ENCODE measurements around the gene POLA2. TPM values are rescaled to one million over a fixed set of nuclear protein-coding genes. Genes with fewer than 3 reads are reported as not detected.

Gene POLA2
- polyA plus RNA-seq, 3 donors: 4.0 to 8.3 (median 5.2) TPM

DNA sequence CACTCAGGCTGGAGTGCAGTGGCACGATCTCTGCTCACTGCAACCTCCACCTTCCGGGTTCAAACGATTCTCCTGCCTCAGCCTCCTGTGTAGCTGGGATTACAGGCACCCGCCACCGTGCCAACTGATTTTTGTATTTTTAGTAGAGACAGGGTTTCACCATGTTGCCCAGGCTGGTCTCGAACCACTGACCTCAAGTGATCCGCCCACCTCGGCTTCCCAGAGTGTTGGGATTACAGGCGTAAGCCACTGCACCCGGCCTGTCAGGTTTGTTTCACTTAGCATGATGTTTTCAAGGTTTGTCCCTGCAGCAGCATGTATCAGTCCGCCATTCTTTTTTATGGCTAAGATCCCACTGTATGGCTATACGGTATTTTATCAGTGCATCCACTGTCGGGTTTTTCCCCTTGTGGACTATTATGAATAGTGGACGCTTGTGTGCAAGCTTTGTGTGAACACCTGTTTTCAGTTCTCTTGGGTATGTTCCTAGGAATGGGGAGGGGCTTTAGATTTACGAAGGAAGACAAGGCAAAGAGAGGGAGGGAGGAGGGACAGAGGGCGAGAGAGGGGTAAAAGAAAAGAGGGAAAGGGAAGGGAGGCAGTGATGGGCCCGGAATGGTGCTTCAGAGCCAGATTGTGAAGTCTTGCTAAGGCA, 39.0 kb downstream of the POLA2 start:
- no peak overlapping the region for H3K4me3 Mint-ChIP-seq
- H3K4me1 Mint-ChIP-seq: peaks cover 14% of the 10 kb centered on the region
- peaks cover 0 to 2% (median 0%) of the 10 kb centered on the region in 3 donors for H3K27me3 Mint-ChIP-seq (ENCODE audit: low read depth in 3 of 3)
- Histone ChIP-seq H3K9me3 (replicated peaks in 1 of 2; ENCODE audit: control insufficient read depth in 1 of 2, insufficient read depth in 1 of 2, low read length in 2 of 2) (no peaks in the 10 kb centered on the region), H3K4me3 (replicated peaks in 1 of 3; ENCODE audit: low read depth in 2 of 3, low read length in 3 of 3) (no peak overlapping the region), H3K9ac (ENCODE audit: insufficient read depth, low read length, poor library complexity, severe bottlenecking) (no peak overlapping the region), H3K27me3 (ENCODE audit: control insufficient read depth in 2 of 2, insufficient read depth in 2 of 2, low read length in 2 of 2) (no peaks in the 10 kb centered on the region), H3K27ac (ENCODE audit: low read depth in 1 of 2, low read length in 2 of 2) (no peak overlapping the region), H3K36me3 (replicated peaks in 1 of 2; ENCODE audit: control insufficient read depth in 1 of 2, insufficient read depth in 2 of 2, low read length in 2 of 2) (peaks cover 23 to 38% of the 10 kb centered on the region in 2 donors), H4K20me1 (ENCODE audit: insufficient read depth, low read length) (no peaks in the 10 kb centered on the region), H3K79me2 (ENCODE audit: insufficient read depth, low read length) (no peaks in the 10 kb centered on the region), H3K4me2 (replicated peaks; ENCODE audit: extremely low read depth, low read length, poor library complexity, severe bottlenecking) (no peak overlapping the region), H3K4me1 (ENCODE audit: control insufficient read depth in 1 of 2, insufficient read depth in 2 of 2, low read length in 2 of 2) (peaks cover 8 to 15% of the 10 kb centered on the region in 2 donors), H2AFZ (ENCODE audit: insufficient read depth, low read depth, low read length, poor library complexity, severe bottlenecking) (no peak overlapping the region)
- peaks cover 42 to 57% of the 10 kb centered on the region in 2 donors for H3K36me3 Mint-ChIP-seq
- H3K27ac Mint-ChIP-seq: peak overlapping the region in 1 of 7 donors; percentile 78
- TF ChIP-seq, protein P1, sequence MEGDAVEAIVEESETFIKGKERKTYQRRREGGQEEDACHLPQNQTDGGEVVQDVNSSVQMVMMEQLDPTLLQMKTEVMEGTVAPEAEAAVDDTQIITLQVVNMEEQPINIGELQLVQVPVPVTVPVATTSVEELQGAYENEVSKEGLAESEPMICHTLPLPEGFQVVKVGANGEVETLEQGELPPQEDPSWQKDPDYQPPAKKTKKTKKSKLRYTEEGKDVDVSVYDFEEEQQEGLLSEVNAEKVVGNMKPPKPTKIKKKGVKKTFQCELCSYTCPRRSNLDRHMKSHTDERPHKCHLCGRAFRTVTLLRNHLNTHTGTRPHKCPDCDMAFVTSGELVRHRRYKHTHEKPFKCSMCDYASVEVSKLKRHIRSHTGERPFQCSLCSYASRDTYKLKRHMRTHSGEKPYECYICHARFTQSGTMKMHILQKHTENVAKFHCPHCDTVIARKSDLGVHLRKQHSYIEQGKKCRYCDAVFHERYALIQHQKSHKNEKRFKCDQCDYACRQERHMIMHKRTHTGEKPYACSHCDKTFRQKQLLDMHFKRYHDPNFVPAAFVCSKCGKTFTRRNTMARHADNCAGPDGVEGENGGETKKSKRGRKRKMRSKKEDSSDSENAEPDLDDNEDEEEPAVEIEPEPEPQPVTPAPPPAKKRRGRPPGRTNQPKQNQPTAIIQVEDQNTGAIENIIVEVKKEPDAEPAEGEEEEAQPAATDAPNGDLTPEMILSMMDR (IDR thresholded peaks at IDR 0.05): no peak
- no peak for DNase-seq
- WGBS (ENCODE audit: insufficient coverage): 95% methylated on average over 12 of the region's 17 CpGs
- peaks cover 0 to 3% (median 0%) of the 10 kb centered on the region in 7 donors for H3K9me3 Mint-ChIP-seq
- intact Hi-C loops (cut with micrococcal nuclease): no loop called here

DNA sequence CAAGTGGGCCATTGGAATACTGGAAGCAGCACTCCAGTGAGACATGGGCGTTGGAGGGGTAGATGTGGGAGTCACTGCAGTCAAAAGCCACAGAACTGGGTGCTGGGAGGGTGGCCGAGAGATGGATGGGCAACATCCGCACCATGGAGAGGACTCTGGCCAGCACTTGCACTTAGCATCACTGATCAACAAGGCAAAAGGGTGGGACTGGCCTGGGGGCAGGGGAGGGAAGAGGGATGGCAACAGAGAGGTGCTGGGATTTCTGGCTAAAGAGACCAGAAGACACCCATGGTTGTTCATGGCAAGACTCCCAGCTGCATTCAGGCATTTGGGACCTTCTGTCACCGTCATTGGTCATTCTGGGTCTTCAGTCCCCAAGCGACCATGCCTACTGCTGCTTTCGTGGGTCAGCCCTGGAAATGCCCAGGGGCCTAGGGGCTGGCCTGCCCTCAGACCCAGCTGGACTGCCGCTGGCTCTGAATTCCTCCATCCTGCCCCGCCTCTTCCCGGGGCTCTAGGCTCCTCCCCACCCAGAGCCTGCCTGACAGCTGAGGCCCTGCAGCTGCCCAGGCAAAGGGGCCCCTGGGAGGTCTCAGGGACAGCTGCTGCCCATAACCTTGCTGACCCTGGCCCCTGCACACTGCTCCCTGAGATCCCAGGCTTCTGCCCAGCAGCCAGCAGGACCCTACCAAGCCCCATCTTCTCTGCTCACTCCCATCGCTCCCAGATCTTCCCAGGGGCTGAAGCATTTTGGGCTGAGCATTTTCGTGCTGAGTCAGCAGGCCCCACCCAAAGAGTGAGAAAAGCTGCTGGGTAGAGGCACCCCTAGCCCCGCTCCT, 39.9 kb downstream of the POLA2 start:
- Histone ChIP-seq H3K36me3 (replicated peaks in 1 of 2; ENCODE audit: control insufficient read depth in 1 of 2, insufficient read depth in 2 of 2, low read length in 2 of 2) (peaks cover 15 to 30% of the 10 kb centered on the region in 2 donors), H3K9me3 (replicated peaks in 1 of 2; ENCODE audit: control insufficient read depth in 1 of 2, insufficient read depth in 1 of 2, low read length in 2 of 2) (no peaks in the 10 kb centered on the region), H4K20me1 (ENCODE audit: insufficient read depth, low read length) (no peaks in the 10 kb centered on the region), H3K27ac (ENCODE audit: low read depth in 1 of 2, low read length in 2 of 2) (peak overlapping the region in 1 of 2 donors; percentile 9), H3K4me3 (replicated peaks in 1 of 3; ENCODE audit: low read depth in 2 of 3, low read length in 3 of 3) (no peak overlapping the region), H3K4me1 (ENCODE audit: control insufficient read depth in 1 of 2, insufficient read depth in 2 of 2, low read length in 2 of 2) (peaks cover 8 to 15% of the 10 kb centered on the region in 2 donors), H2AFZ (ENCODE audit: insufficient read depth, low read depth, low read length, poor library complexity, severe bottlenecking) (peak overlapping the region; percentile 42), H3K4me2 (replicated peaks; ENCODE audit: extremely low read depth, low read length, poor library complexity, severe bottlenecking) (peak overlapping the region; percentile 19), H3K27me3 (ENCODE audit: control insufficient read depth in 2 of 2, insufficient read depth in 2 of 2, low read length in 2 of 2) (no peaks in the 10 kb centered on the region), H3K9ac (ENCODE audit: insufficient read depth, low read length, poor library complexity, severe bottlenecking) (peak overlapping the region; percentile 9), H3K79me2 (ENCODE audit: insufficient read depth, low read length) (no peaks in the 10 kb centered on the region)
- TF ChIP-seq, protein P1 (IDR thresholded peaks at IDR 0.05): no peak
- Mint-ChIP-seq H3K9me3 (peaks cover 0 to 3% (median 0%) of the 10 kb centered on the region in 7 donors), H3K4me1 (peaks cover 14% of the 10 kb centered on the region), H3K27me3 (ENCODE audit: low read depth in 3 of 3) (peaks cover 0 to 2% (median 0%) of the 10 kb centered on the region in 3 donors), H3K27ac (peak overlapping the region in 2 of 7 donors; percentile 78 to 82), H3K4me3 (peak overlapping the region in 1 of 2 donors; percentile 76), H3K36me3 (peaks cover 35 to 49% of the 10 kb centered on the region in 2 donors)
- 54% methylated on average over 9 of the region's 12 CpGs for WGBS (ENCODE audit: insufficient coverage)
- DNase-seq: no peak
- intact Hi-C loops (cut with micrococcal nuclease): no loop called here
